NCI-H510A treated with DMSO at 0.1 percent for 48 hours (cell line): ENCODE results near the gene CLEC18B.
"Not testable (repeated sequence)": the region's sequence is repeated elsewhere in the genome, so short reads cannot be mapped to it uniquely, and the experiment has no call there.

ENCODE experiments used
- DNase-seq: peaks from one replicate; lab custom pipeline; 2025; lab: John Stamatoyannopoulos, UW

CLEC18B gene

DNA sequence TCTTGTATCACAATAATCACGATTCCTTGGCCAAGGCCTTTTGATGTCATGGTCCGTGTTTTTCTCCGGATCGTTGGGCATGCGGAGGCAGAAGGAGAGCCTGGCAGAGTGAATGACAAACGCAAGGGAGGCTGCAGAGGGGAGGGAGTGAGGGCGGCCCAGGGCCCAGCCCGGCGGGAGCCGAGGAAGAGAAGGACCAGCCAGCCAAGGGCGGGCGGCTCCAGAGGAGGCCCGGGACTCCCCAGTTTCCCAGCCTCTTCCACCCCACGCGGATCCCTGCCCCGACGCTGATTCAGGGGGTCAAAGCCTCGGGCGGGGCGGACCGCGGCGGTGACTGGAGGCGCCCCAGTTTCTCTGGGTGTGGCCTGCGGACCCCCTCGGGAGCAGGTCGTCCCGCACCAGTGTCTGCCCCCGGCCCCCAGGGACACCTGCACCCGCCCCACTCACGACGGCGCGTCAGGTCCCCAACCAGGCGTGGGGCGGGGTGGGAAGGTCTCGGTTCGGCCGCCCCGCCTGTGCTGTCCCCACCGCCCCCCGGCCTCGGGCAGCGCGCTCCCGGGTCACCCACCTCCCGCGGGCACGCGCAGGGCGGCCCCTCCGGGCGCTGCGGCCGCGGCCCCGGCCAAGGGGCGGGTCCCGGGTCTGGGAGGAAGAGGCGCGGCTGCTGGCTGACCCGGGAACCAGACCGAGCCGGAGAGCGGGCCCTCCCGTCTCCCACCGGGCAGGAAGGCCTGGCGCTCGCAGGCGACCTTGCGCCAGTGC, 14.5 kb downstream of the CLEC18B start:
- not testable (repeated sequence) for DNase-seq

DNA sequence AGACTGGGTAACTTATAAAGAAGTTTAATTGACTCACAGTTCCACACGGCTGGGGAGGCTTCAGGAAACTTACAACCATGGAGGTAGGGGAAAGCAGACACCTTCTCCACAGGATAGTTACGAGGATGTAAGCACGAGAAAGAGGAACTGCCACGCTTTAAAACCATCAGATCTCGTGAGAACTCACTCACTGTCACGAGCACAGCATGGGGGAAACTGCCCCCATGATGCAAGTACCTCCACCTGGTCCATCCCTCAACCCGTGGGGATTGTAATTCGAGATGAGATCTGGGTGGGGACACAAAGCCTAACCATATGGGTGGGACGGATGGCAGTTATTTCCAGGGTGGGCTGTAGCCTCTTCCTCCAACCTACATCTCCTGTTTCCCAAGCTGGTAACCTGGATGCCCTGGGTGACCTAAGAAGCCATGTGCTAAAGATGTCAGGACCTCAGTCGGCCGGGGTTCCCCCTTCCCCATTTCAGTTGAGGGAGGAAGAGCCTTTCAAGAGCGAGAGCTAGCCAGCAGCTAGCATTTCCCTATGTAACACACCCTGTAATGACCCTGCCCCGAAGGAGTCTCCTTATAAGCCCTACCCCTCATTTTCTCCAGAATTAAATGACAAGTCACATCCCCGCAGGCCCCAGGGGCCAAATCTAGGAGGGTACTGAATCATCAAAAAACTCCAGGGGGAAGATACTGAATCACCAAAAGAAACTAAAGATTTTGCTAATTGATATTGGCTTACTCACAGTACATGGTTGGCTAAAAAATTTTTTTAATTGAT, 16.9 kb downstream of the CLEC18B start:
- not testable (repeated sequence) for DNase-seq

- not testable (repeated sequence) for DNase-seq
These were observed 21.0 kb downstream of the CLEC18B start for GRCh38 chr16:74400238-74400637.

- not testable (repeated sequence) for DNase-seq
These were observed 22.9 kb downstream of the CLEC18B start for GRCh38 chr16:74398212-74398895.

DNA sequence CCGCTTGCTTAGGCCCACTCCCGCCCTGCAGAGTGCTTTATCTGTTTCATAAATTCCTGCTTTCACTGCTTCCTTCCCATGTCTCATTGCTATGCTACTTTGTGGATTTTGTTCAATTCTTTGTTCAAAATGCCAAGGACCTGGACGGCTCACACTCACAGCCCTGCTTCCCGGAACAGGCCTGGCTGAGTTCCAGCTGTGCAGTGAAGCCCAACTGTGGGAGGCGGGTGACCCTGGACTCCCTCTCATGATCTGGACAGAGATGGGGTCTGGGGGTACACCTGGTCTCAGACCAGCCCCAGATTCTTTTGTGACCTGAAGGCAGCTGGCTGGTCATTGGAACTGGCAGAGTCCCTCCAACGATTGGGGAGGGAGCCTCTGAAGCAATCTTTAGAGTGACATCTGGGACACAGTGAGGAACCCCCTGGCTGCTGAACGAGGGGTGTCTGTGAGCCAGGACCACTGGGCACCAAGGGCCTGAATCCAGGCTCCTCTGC, 24.7 kb downstream of the CLEC18B start:
- not testable (repeated sequence) for DNase-seq

GRCh38 chr16:74394604-74395003, 26.7 kb downstream of the CLEC18B start:
- DNase-seq = not testable (repeated sequence)

DNA sequence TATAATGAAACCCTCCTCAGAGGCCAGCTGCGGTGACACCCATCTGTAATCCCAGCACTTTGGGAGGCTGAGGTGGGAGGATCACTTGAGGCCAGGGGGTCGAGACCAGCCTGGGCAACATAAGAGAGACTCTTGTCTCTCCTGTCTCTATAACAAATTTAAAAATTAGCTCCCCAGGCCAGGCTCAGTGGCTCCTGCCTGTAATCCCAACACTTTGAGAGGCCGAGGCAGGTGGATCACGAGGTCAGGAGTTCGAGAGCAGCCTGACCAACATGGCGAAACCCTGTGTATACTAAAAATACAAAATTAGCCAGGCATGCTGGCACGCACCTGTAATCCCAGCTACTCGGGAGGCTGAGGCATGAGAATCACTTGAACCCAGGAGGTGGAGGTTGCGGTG, 27.1 kb downstream of the CLEC18B start:
- DNase-seq = not testable (repeated sequence)

GRCh38 chr16:74391454-74392050, 29.7 kb downstream of the CLEC18B start:
- DNase-seq = not testable (repeated sequence)

- not testable (repeated sequence) for DNase-seq
These were observed 38.8 kb downstream of the CLEC18B start for GRCh38 chr16:74382339-74383034.

GRCh38 chr16:74373847-74374184, 47.5 kb downstream of the CLEC18B start:
- DNase-seq = not testable (repeated sequence)

DNA sequence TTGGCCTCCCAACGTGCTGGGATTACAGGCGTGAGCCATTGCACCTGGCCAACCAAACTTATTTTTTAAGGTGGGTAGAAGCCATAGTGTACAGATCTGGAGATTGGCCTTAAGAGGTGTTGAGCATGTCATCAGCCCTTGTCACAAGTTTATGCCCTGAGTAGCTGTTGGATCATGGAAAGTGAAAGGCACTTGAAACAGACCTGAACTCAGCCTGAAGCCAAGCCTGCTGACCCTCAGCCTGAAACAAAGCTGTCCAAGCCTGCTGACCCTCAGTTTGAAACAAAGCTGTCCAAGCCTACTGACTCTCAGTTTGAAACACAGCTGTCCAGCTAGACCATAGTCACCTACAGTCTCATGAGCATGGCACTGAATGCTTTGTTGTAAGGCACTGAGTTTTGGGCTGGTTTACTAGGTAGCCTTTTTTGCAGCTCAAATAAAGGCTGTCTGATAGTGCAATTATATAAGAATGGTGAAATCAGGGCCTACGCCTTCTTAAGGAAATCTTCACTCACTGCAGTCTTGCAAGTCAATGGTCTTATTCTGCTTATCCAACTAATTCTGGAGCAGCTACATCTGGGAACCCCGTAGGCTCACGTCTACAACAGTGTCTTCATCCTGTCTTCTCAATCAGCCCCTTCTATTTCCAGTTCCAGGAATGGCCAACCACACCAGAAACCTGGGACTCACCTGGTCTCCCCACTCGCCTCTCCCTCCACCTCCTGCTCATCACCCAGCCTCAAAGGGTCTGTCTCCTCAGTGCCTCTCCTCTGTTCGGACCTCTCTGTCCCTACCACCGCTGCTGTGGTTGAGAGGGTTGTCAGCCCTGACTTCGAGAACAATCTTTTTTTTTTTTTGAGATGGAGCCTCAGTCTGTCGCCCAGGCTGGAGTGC, 48.1 kb downstream of the CLEC18B start:
- no peak for DNase-seq

DNA sequence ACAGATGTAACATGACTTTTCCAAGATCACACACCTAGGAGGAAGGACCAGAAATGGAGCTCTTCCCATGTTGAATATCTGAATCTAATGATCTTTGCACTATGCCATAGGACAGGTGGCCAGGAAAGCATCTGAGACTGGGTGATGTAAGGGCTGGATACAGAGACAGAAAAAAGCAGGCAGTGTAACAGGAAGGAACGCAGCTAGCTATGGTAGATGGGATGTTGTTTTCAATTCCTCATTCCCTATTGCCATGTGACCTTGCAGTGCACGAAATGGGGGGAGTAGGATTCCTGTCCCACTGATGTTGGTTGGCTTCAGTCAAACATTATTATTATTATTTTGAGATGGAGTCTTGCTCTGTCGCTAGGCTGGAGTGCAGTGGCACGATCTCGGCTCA, 48.9 kb downstream of the CLEC18B start:
- no peak for DNase-seq

GRCh38 chr16:74370338-74371135, 50.7 kb downstream of the CLEC18B start:
- DNase-seq = not testable (repeated sequence)

DNA sequence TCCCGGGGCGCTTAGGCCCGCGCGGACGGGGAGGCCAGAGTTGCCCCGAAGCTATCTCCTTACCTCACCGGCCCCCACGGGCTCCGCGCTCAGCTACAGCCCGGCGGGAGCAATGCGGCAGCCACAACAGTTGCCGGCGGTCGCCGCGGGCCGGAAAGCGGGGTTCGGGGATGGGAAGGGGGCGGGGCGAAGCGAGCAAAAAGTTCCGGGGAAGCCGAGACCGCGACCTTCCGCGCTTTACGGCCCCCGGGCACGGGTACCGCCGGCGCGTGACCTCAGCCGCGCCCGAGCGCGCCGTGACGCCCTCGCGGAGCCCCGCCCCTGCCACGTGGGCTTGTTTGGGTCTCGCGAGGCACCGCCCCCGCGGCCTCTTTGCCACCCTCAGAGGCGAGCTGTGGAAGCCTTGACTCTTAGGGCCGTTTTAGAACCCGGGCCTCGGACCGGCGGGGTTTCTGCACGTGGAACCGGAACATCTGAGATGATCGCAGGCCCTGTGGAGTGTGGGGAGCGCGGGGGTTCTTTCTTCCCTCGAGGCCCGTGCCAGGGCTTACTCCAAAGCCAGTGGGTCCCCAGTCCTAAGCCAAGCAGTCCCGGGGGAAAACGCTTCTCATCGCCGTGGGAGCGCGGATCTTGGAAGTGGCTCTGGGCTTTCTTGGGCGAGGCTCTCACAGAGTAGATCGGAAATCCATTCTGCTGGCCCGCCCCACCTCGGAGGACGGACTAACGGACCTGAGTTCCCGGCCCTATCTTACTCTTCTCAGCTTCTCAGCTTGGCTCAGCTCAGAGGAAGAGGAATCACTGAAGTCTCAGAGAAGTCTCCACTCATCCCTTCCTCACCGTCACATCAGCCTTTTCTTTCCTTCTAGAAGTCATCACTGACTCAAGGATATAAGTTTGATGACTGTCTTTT, 53.0 kb downstream of the CLEC18B start:
- DNase-seq = peak; percentile 82

DNA sequence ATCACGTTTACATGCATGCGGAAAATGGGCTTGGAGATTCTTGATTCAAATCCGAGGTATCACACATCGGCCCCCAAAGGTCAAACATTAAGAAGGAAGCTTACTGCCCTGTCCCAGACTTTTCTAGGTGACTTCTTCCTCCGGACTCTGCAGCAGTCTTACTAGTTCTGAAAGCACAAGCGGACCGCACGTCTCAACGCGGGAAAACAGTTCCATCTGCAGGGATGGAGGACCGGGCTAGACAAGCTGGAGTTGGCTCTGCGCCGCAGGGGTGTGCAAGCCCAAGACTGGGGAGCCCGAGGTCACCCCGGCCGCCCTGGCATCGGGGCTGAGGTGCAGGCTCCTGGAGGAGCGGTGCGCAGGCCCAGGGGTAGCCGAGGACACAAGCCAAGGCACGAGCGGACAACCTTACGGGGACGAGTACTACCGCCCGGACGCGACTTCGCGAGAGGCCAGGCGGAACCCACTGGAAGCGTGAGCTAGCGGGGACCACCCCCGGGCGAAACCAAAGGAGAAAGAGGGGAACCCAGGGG, 53.7 kb downstream of the CLEC18B start:
- peak; percentile 19 for DNase-seq

- not testable (repeated sequence) for DNase-seq
These were observed 59.4 kb downstream of the CLEC18B start for GRCh38 chr16:74361646-74362610.
